Motor neuron (in vitro differentiated cells): ENCODE data around the gene CCL8. TPM values are rescaled to one million over a fixed set of nuclear protein-coding genes. Genes with fewer than 3 reads are reported as not detected.

Experiments used
- ATAC-seq, 8 experiments: fragments of 200-7000 bp; cut with Tn5 transposase; replicated peaks in 6 of 8; 2 replicates each; pipeline ENCODE4 v1.8.0; 2021; ENCODE audit warnings: mild to moderate bottlenecking in 8 of 8, moderate library complexity in 8 of 8
- H3K27ac ChIP-seq, 2 donors: fragments of 250-450 bp; sonication (Bioruptor Pico); 2 replicates each; pipeline ENCODE4 v1.9.0; 2021; ENCODE audit warnings: antibody characterized with exemption in 2 of 2, mild to moderate bottlenecking in 2 of 2, moderate library complexity in 1 of 2
- H3K4me1 ChIP-seq, 2 donors: fragments of 250-450 bp; sonication (Bioruptor Pico); replicated peaks in 1 of 2; 2 replicates each; pipeline ENCODE4 v1.6.1; 2021; ENCODE audit warnings: antibody characterized with exemption in 2 of 2, mild to moderate bottlenecking in 2 of 2, moderate library complexity in 1 of 2
- H3K4me3 ChIP-seq, 5 donors: fragments of 250-450 bp; sonication (Bioruptor Pico); 2 replicates each; pipeline ENCODE4 v1.9.0; 2021; ENCODE audit warnings: antibody characterized with exemption in 5 of 5, mild to moderate bottlenecking in 5 of 5, moderate library complexity in 4 of 5
- WGBS, 10 experiments: fragments of 450-650 bp; shearing (Covaris generic); methylation state at CpG; one replicate each; pipeline ENCODE4 v1.0.0; 2022; 5-methylcytosine and 5-hydroxymethylcytosine counted together
- in situ Hi-C, 9 experiments: fragments of 400-800 bp; cut with MboI; loops; one replicate each; pipeline ENCODE4 v1.15.0; 2021; ENCODE audit warnings: low sequenced_read_pairs in 9 of 9, low pct_unique_long_range_greater_than_20kb in 2 of 9; ENCODE audit not compliant: unreplicated experiment in 9 of 9
- total RNA-seq, 8 experiments: library from RNA; unstranded; fragments of 300-600 nt; gene quantifications; 2 replicates each; pipeline versions ENCODE4 v1.2.3 to v1.2.4, GENCODE V29; 2022

Gene CCL8
- total RNA-seq, 8 experiments from 2014 or later, result 0.25 to 0.35 (median 0.31) TPM; not detected in 5

DNA sequence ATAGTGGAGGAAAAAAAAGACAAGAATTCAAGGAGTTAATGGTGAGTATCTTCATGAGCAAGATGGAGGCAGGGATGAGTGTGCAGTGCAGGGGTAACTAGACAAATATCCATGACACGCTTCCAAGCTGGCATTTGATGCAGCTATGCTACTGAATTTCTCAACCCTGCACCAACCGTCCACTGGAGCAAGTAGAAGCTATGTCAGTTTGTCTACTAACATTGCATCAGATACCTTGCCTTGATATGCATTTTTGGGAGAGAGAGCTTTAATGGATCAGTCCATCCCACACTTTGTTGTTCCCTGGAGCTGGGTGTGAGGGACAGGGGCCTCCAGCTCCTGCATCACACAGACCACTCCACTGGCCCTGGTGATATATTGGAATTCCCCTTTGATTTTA, 17.2 kb upstream of the CCL8 start:
- Histone ChIP-seq H3K27ac (no peak overlapping the region), H3K4me1 (no peaks in the 10 kb centered on the region), H3K4me3 (no peak overlapping the region)
- ATAC-seq, result no peak
- in situ Hi-C loops, result no loop called here
- 20 to 100% (median 76%) methylated on average over 1 to 2 of the region's 2 CpGs; no CpG with 5 or more reads in 2 of the 10 experiments for WGBS, 10 experiments

DNA sequence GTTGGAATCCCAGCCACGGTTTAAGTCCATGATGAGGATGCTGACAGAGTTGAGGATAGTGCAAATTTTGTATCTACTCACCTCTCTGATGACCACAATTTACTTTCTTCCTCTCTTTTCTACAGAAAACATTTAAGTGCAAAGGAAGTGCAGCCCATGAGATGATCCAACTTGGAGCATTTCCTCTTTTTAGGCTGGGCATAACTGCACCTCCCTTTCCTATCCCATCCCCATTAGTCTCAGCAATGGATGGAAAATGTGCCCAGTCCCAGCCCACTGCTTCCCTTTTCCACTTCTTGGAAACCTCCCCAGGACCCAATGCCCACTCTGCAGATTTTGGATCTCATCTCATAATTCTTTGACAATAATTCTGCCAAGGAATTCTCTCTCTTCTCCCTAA, 16.6 kb upstream of the CCL8 start:
- Histone ChIP-seq H3K27ac (no peak overlapping the region), H3K4me1 (no peaks in the 10 kb centered on the region), H3K4me3 (no peak overlapping the region)
- no peak for ATAC-seq
- 40 to 78% (median 63%) methylated on average over 1 of the region's 1 CpG; no CpG with 5 or more reads in 7 of the 10 experiments for WGBS, 10 experiments
- in situ Hi-C loops, result no loop called here

DNA sequence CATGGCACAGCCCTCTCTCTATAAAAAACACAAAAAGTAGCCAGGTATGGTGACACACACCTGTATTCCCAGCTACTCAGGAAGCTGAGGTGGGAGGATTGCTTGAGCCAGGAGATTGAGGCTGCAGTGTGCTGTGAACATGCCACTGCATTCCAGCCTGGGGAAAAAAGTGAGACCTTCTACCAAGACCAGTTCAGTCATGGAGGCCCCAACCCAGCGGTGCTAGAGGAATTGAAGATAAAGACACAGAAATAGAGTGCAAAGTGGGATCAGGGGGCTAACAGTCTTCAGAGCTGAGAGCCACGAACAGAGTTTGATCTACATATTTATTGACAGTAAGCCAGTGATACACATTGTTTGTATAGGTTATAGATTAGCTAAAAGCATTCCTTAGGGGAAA, 15.6 kb upstream of the CCL8 start:
- in situ Hi-C loops, result no loop called here
- H3K4me1 ChIP-seq, result no peaks in the 10 kb centered on the region
- WGBS, 10 experiments, result 47 to 100% (median 89%) methylated on average over 1 to 2 of the region's 2 CpGs; no CpG with 5 or more reads in 4 of the 10 experiments
- no peak overlapping the region for H3K4me3 ChIP-seq
- ATAC-seq, result no peak
- H3K27ac ChIP-seq, result no peak overlapping the region

DNA sequence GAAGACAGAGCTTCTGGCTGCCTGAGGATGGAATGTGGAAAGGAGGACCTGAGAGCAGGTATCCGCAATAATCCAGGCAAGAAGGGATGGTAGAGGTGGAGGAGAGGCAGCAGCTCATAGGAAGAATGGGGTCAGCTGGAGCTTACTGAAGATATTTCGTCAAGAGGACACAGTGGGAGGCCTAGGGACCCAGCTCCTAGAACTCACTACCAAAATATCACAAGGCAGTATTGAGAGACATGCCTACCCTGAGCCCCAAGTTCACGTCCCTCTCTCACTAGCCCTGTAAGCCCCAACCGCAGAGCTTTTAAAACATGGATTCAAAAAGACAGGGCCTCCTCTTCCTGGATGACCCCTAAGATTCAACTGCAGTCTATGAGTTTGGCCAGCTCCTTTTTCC, 14.2 kb upstream of the CCL8 start:
- no peak overlapping the region for H3K4me3 ChIP-seq
- in situ Hi-C loops, result loop anchor here in 1 of 9 experiments (5.0 kb wide), 1 partner anchor 103 kb away; no protein-coding TSS in a partner anchor
- no peak overlapping the region for H3K27ac ChIP-seq
- H3K4me1 ChIP-seq, result no peaks in the 10 kb centered on the region
- ATAC-seq, result no peak
- WGBS, 10 experiments, result 60 to 100% (median 83%) methylated on average over 1 to 4 of the region's 4 CpGs; no CpG with 5 or more reads in 2 of the 10 experiments

DNA sequence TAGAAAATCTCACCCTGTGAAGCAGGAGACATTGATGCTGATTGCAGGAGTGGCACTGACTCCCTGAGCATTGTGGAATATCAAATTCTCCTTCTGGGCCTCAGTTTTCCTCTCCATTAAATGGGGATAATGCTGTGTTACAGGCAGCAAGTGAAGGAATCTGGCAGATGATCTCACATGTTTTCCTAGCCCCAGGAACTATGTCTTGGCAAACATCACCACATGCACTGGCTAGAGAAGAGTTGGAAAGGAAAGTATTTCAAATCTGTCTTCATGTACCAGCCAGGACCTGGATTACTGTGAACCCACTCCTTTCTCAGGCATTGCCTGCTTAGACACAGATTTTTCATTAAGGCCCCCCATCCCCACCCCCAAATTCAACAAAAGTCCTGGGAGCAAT, 13.6 kb upstream of the CCL8 start:
- no peak for ATAC-seq
- Histone ChIP-seq H3K27ac (no peak overlapping the region), H3K4me3 (no peak overlapping the region), H3K4me1 (no peaks in the 10 kb centered on the region)
- in situ Hi-C loops, result loop anchor here in 1 of 9 experiments (5.0 kb wide), 1 partner anchor 103 kb away; no protein-coding TSS in a partner anchor

DNA sequence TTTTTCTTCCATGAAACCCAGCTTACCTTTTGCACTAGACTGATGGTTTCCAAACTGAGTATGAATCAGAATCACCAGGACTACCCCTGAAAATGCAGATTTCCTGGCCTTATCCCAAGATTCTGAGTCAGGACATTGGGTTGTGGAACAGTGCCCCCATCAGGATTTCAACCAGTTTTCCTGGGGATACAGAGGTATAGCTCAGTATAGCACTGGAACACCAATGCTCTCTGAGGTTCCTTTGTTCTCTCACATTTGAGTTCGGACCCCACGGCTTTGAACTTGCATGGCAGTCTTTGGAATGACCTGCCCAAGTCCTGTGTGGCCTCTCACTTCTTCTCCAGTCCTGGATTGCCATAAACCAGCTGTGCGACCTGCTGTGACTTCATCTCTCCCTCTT, 12.8 kb upstream of the CCL8 start:
- WGBS, 10 experiments, result 26 to 70% (median 40%) methylated on average over 1 to 3 of the region's 3 CpGs; no CpG with 5 or more reads in 4 of the 10 experiments
- Histone ChIP-seq H3K4me1 (no peaks in the 10 kb centered on the region), H3K4me3 (no peak overlapping the region), H3K27ac (no peak overlapping the region)
- in situ Hi-C loops, result loop anchor here in 1 of 9 experiments (5.0 kb wide), 1 partner anchor 104 kb away; no protein-coding TSS in a partner anchor
- ATAC-seq, result peak in 4 of 8 experiments; percentile 35 to 98 (median 90)

DNA sequence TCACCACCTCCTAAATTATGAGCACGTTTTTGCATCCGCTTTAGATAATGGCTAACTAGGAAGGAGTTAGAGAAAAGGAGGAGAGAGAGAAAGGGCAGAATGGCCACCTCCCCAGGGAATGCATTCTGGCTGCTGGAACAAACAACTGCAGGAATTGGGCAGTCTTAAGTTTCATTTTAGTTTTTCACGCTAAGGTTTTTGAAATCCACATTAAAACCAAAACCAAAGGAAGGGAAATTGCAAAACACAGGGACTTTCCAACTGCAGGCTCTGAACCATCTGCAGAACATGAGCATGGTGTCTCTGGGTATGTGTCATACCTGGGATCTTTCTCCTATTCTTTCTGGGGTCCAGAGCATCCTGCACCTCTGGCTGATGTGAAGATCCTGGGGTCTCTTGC, 12.1 kb upstream of the CCL8 start:
- ATAC-seq, result peak in 2 of 8 experiments; percentile 14 to 25
- Histone ChIP-seq H3K4me3 (no peak overlapping the region), H3K4me1 (no peaks in the 10 kb centered on the region), H3K27ac (no peak overlapping the region)
- in situ Hi-C loops, result loop anchor here in 1 of 9 experiments (5.0 kb wide), 1 partner anchor 105 kb away; no protein-coding TSS in a partner anchor
- 0 to 100% (median 45%) methylated on average over 1 to 3 of the region's 3 CpGs; no CpG with 5 or more reads in 2 of the 10 experiments for WGBS, 10 experiments

DNA sequence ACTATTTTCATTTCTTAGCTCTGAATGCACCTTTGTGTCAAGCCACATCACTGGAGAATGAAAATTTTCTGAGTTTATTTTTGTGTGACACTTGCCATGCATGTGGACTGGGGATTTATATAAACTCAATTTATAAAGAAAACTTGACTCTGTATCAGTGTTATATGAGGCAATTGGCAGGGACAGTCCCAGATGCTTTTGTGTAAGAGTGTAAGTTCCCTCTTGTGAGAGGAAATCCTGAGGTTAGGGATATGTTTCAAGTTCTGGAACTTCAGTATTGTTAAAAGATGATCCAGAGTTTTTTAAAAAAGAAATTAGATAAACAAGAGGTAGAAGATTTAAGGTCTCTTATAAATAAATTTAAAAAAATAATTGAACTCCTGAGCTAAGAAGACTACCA, 10.9 kb upstream of the CCL8 start:
- in situ Hi-C loops, result loop anchor here in 1 of 9 experiments (5.0 kb wide), 1 partner anchor 106 kb away; no protein-coding TSS in a partner anchor
- no peak for ATAC-seq
- Histone ChIP-seq H3K4me3 (no peak overlapping the region), H3K27ac (no peak overlapping the region), H3K4me1 (no peaks in the 10 kb centered on the region)

DNA sequence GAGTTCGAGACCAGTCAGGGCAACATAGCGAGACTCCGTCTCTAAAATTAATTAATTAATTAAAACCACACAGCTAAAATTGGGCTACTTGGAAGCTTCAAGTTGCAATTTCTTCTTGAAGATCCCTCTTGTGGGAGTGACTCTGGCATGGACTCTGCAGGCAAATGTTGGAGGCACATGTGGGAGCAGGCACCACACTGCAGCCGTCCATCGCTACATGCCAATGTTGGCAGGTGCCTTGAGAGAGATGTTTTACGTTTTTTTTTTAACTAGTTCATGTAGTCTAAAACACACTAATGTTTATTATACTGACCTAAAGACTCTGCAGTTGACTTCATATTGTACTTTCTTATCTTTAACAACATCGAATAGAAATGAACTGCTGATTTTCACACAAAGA, 7.9 kb upstream of the CCL8 start:
- ATAC-seq, result no peak
- Histone ChIP-seq H3K4me3 (no peak overlapping the region), H3K27ac (no peak overlapping the region), H3K4me1 (no peaks in the 10 kb centered on the region)
- in situ Hi-C loops, result loop anchor here in 1 of 9 experiments (10.0 kb wide), 1 partner anchor 46 kb away; no protein-coding TSS in a partner anchor
- WGBS, 10 experiments, result 50 to 90% (median 78%) methylated on average over 2 to 7 of the region's 7 CpGs

DNA sequence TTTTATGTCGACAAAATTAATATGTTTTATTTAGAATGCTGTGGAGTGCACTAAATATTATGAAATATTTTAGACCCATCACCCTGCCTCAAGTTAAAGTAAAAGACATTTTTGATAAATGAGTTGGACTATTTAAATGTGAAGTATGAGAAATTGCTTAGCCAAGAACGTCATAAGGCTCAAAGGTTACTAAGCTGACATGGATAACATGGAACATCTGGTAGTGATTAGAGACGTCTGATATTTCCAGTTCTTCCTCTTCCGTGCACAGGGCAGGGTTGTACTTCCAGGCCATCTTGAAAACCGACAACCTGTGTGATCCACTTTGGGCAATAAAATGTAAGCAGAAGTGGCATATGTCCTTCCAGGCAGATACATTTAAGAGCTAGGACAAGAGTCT, 7.2 kb upstream of the CCL8 start:
- peak in 2 of 8 experiments; percentile 46 to 66 for ATAC-seq
- 13 to 75% (median 52%) methylated on average over 2 to 5 of the region's 5 CpGs for WGBS, 10 experiments
- Histone ChIP-seq H3K4me1 (no peaks in the 10 kb centered on the region), H3K4me3 (no peak overlapping the region), H3K27ac (no peak overlapping the region)
- in situ Hi-C loops, result loop anchor here in 1 of 9 experiments (10.0 kb wide), 1 partner anchor 47 kb away; no protein-coding TSS in a partner anchor

DNA sequence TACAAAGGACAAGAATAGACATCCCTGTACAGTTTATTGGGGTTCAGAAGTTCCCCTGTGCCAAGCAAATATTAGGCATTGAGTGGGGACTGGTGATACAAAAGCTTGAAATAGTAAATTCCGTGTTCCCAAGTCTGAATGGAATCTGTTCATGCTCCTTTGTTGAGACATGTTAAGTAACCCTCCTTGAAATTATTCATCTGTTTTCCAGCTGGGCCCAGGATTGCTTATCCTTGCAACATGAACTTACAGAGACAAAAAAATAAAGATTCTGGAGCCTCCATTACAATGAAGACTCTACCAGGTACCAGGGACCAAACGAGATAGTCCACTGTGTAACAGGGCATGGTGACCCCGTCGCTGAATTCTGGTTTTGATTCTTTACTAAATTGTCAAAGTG, 6.1 kb upstream of the CCL8 start:
- in situ Hi-C loops, result loop anchor here in 1 of 9 experiments (10.0 kb wide), 1 partner anchor 48 kb away; no protein-coding TSS in a partner anchor
- no peaks in the 10 kb centered on the region for H3K4me1 ChIP-seq
- WGBS, 10 experiments, result 20 to 95% (median 79%) methylated on average over 1 to 4 of the region's 4 CpGs; no CpG with 5 or more reads in 1 of the 10 experiments
- no peak overlapping the region for H3K27ac ChIP-seq
- H3K4me3 ChIP-seq, result no peak overlapping the region
- ATAC-seq, result peak in 1 of 8 experiments; percentile 46

DNA sequence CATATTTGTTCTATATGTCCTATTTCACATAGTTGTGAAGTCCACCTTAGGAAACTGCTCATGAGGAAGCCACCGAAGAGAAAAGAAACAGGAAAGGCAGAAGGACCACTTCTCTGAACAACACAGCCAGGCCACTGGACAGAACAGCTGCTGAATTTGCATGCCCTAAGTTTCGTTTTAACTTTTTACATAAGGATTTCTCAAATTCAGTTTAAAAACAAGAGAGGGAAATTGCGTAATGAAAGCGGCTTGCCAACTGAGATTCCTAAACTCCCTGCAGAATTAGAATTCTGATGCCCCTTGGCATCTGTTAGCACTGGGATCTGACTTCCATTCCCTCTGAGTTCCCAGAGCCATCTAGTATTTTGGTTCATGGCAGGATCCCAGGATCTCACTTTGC, 5.0 kb upstream of the CCL8 start:
- no peaks in the 10 kb centered on the region for H3K4me1 ChIP-seq
- in situ Hi-C loops, result loop anchor here in 1 of 9 experiments (10.0 kb wide), 1 partner anchor 49 kb away; no protein-coding TSS in a partner anchor
- no peak overlapping the region for H3K4me3 ChIP-seq
- ATAC-seq, result peak in 3 of 8 experiments; percentile 46 to 61 (median 59)
- WGBS, 10 experiments, result 0 to 100% (median 38%) methylated on average over 1 to 4 of the region's 4 CpGs; no CpG with 5 or more reads in 2 of the 10 experiments
- no peak overlapping the region for H3K27ac ChIP-seq

DNA sequence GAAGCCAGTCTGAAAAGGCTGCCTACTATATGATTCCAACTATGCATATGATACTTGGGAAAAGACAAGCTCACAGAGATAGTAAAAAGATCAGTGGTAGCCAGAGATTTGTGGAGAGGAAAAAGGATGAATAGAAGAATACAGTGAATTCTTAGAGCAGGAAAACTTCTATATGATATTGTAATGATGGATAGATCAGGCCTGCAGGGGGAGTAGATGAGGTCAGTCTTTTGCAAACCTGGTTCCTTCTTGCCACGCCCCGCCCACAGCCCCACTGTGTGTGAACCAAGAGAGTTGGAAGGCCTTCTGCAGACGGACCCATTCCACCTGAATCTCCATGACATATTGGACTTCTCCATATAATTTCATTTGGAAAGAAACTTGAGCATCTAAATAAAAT, 761 bp upstream of the CCL8 start:
- H3K4me3 ChIP-seq, result no peak overlapping the region
- 40 to 90% (median 67%) methylated on average over 1 to 3 of the region's 3 CpGs; no CpG with 5 or more reads in 2 of the 10 experiments for WGBS, 10 experiments
- H3K4me1 ChIP-seq, result no peaks in the 10 kb centered on the region
- peak in 3 of 8 experiments; percentile 19 to 31 (median 20) for ATAC-seq
- in situ Hi-C loops, result loop anchor here in 1 of 9 experiments (10.0 kb wide), 1 partner anchor 54 kb away; no protein-coding TSS in a partner anchor
- H3K27ac ChIP-seq, result no peak overlapping the region

DNA sequence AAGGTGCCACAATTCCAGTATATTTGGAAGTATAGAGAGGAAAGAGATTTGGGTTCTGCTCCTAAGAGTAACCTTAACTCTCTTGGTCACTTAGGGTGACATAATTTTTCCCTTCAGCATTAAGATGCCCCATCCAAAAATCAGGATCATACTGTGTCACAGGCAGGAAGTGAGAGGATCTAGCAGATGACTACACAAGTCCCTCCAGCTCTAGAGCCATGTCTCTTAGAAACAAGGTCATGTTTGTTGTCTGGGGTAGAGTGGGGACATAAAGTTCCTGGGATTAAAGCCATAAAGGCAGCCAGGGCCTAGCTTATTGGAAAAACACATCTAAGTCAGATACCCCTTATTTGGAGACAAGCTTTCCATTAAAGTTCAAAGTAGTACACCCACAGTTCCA, 2.7 kb downstream of the CCL8 start:
- in situ Hi-C loops, result no loop called here
- Histone ChIP-seq H3K27ac (no peak overlapping the region), H3K4me1 (no peaks in the 10 kb centered on the region), H3K4me3 (no peak overlapping the region)
- ATAC-seq, result no peak
